ENCODE data around the gene AGAP1. TPM values are rescaled to one million over a fixed set of nuclear protein-coding genes. Genes with fewer than 3 reads are reported as not detected.

AGAP1 gene
- total RNA-seq, 1 donor = 18.5 TPM

DNA sequence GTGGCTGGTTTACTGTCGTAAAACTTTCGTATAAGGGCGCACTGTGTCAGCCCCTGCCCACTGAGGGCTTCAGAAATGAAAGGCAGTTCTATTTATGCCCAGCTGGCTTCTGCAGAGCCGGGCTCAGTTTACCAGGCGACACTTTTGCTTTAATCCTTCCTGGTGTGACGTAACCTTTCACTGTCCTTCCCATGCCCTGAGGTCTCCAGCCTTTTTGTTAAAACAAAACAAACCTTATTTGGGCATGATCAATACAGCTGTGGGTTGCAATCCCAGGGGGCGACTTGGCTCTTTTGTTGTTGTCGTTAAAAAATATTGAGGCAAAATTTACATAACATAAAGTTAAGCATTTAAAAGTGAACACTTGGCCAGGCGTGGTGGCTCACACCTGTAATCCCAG is 85.3 kb downstream of the AGAP1 start:
- no peak overlapping the region for H3K4me3 ChIP-seq (ENCODE audit: insufficient read depth, low read length)
- peaks cover 4% of the 10 kb centered on the region for H3K4me1 ChIP-seq (ENCODE audit: insufficient read depth, low read length)
- H3K79me2 ChIP-seq (ENCODE audit: insufficient read depth, low read length) = peaks cover 79% of the 10 kb centered on the region
- TF ChIP-seq, protein P1, sequence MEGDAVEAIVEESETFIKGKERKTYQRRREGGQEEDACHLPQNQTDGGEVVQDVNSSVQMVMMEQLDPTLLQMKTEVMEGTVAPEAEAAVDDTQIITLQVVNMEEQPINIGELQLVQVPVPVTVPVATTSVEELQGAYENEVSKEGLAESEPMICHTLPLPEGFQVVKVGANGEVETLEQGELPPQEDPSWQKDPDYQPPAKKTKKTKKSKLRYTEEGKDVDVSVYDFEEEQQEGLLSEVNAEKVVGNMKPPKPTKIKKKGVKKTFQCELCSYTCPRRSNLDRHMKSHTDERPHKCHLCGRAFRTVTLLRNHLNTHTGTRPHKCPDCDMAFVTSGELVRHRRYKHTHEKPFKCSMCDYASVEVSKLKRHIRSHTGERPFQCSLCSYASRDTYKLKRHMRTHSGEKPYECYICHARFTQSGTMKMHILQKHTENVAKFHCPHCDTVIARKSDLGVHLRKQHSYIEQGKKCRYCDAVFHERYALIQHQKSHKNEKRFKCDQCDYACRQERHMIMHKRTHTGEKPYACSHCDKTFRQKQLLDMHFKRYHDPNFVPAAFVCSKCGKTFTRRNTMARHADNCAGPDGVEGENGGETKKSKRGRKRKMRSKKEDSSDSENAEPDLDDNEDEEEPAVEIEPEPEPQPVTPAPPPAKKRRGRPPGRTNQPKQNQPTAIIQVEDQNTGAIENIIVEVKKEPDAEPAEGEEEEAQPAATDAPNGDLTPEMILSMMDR (IDR thresholded peaks at IDR 0.05; ENCODE audit: extremely low read depth, low read depth, low read length) = no peak
- H3K27me3 ChIP-seq (ENCODE audit: insufficient read depth, low read length) = no peaks in the 10 kb centered on the region
- H3K4me2 ChIP-seq (ENCODE audit: insufficient read depth, low read length) = no peak overlapping the region
- H3K27ac ChIP-seq (ENCODE audit: low read depth, low read length) = no peak overlapping the region
- H3K9me3 ChIP-seq (ENCODE audit: low read depth, low read length) = no peaks in the 10 kb centered on the region
- no peaks in the 10 kb centered on the region for H3K36me3 ChIP-seq (ENCODE audit: insufficient read depth, low read length)
- H2AFZ ChIP-seq (ENCODE audit: low read length) = no peak overlapping the region
- no peak for DNase-seq (ENCODE audit: insufficient read length, low spot score, missing footprints)
- H4K20me1 ChIP-seq (ENCODE audit: insufficient read depth, low read length) = peaks cover 54% of the 10 kb centered on the region

DNA sequence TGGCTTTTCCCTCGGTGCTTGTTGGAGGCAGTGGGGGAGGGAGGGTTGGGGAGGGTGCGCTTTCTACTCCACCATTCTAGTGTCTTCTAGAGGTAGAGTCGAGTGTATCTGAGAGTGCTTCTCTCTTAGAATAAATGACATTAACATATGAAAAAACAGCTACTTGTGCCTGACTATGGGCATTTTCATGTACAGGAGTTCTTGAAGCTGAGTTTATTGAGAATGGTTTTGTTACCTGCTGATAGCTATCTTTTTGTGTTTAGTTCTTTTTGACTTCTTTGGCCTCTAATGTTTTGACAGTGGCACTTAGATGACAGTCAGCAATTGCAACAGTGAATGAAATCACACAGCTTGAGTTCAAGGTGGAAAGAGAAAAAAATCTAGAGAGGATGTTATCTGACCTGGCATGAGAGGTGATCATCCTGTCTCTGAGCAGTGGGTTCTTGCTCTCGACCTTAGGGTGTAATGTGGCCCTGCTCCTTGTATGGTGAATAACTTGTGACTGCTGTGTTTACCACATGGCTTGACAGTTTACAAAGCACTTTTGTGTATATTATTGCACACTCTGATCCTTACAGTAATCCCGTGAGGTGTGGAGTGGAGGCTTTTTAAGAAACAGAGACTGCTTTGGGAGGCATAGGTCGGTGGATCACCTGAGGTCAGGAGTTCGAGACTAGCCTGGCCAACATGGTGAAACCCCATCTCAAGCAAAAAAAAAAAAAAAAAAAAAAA is 86.7 kb downstream of the AGAP1 start:
- Histone ChIP-seq H3K4me1 (ENCODE audit: insufficient read depth, low read length) (peaks cover 4% of the 10 kb centered on the region), H3K36me3 (ENCODE audit: insufficient read depth, low read length) (no peaks in the 10 kb centered on the region), H3K79me2 (ENCODE audit: insufficient read depth, low read length) (peaks cover 78% of the 10 kb centered on the region), H3K27me3 (ENCODE audit: insufficient read depth, low read length) (no peaks in the 10 kb centered on the region), H3K4me3 (ENCODE audit: insufficient read depth, low read length) (no peak overlapping the region), H3K9me3 (ENCODE audit: low read depth, low read length) (no peaks in the 10 kb centered on the region), H3K4me2 (ENCODE audit: insufficient read depth, low read length) (no peak overlapping the region), H2AFZ (ENCODE audit: low read length) (no peak overlapping the region), H4K20me1 (ENCODE audit: insufficient read depth, low read length) (peaks cover 65% of the 10 kb centered on the region), H3K27ac (ENCODE audit: low read depth, low read length) (no peak overlapping the region)
- no peak for DNase-seq (ENCODE audit: insufficient read length, low spot score, missing footprints)
- TF ChIP-seq, protein P1 (IDR thresholded peaks at IDR 0.05; ENCODE audit: extremely low read depth, low read depth, low read length) = no peak

DNA sequence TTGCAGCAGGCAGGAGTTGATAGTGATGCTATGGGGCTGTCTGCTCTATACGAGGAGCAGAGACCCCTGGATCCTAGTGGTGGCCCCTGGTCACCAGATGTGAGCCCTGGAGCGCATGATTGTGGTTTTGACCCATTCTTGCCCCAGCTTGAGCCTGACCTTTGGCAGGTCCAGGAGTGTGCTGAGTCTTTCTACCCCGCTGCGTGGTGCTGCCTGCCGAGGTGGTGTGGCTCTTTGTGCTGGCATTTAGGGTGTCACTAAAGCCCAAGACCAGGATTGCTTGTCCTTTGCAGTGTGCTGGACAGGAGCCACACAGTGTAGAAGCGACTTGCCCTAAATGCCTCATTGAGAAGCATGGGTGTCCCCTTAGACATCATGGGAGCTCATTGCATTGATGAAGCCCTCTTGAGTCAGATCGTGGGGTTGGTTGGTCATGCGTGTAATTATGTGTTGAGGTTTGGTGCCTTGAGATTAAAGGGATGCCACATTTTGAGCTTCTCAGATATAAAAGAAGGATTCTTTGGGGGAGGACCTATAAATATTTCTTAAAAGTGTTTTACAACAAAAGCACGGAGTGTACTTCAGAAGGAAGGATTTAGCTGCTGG is 88.3 kb downstream of the AGAP1 start:
- Histone ChIP-seq H4K20me1 (ENCODE audit: insufficient read depth, low read length) (peaks cover 63% of the 10 kb centered on the region), H3K4me1 (ENCODE audit: insufficient read depth, low read length) (peaks cover 4% of the 10 kb centered on the region), H3K27ac (ENCODE audit: low read depth, low read length) (no peak overlapping the region), H3K79me2 (ENCODE audit: insufficient read depth, low read length) (peaks cover 75% of the 10 kb centered on the region), H3K4me2 (ENCODE audit: insufficient read depth, low read length) (no peak overlapping the region), H3K27me3 (ENCODE audit: insufficient read depth, low read length) (no peaks in the 10 kb centered on the region), H3K36me3 (ENCODE audit: insufficient read depth, low read length) (no peaks in the 10 kb centered on the region), H3K9me3 (ENCODE audit: low read depth, low read length) (no peaks in the 10 kb centered on the region), H2AFZ (ENCODE audit: low read length) (no peak overlapping the region), H3K4me3 (ENCODE audit: insufficient read depth, low read length) (no peak overlapping the region)
- no peak for DNase-seq (ENCODE audit: insufficient read length, low spot score, missing footprints)
- TF ChIP-seq, protein P1 (IDR thresholded peaks at IDR 0.05; ENCODE audit: extremely low read depth, low read depth, low read length) = no peak

DNA sequence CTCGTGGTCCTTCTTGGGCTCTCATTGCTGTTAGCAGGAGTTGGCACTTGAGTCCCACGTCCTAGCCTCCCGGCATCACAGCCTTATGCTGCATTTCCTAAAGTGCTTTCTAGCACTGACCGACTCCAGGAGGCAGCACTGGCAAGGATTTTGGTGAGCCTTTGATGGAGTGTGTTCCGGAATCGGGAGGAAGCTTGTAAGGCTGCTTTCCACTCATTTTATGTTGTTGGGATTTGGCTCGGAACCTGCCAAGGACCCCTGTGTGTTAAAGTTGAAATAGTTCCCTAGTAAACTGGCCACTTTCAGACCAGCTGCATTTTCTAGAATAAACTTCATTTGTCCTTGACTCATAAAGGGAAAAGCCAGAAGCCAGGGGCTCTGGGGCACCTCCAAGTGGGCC is 88.9 kb downstream of the AGAP1 start:
- Histone ChIP-seq H3K27me3 (ENCODE audit: insufficient read depth, low read length) (no peaks in the 10 kb centered on the region), H3K9me3 (ENCODE audit: low read depth, low read length) (no peaks in the 10 kb centered on the region), H3K27ac (ENCODE audit: low read depth, low read length) (no peak overlapping the region), H4K20me1 (ENCODE audit: insufficient read depth, low read length) (peaks cover 58% of the 10 kb centered on the region), H3K36me3 (ENCODE audit: insufficient read depth, low read length) (no peaks in the 10 kb centered on the region), H3K4me3 (ENCODE audit: insufficient read depth, low read length) (no peak overlapping the region), H3K4me2 (ENCODE audit: insufficient read depth, low read length) (no peak overlapping the region), H2AFZ (ENCODE audit: low read length) (no peak overlapping the region), H3K4me1 (ENCODE audit: insufficient read depth, low read length) (no peaks in the 10 kb centered on the region), H3K79me2 (ENCODE audit: insufficient read depth, low read length) (peaks cover 72% of the 10 kb centered on the region)
- DNase-seq (ENCODE audit: insufficient read length, low spot score, missing footprints) = no peak
- TF ChIP-seq, protein P1 (IDR thresholded peaks at IDR 0.05; ENCODE audit: extremely low read depth, low read depth, low read length) = no peak
